MM.1S (cell line): ENCODE data around the gene ZNF366.

ENCODE experiments used
- DNase-seq: peaks from one replicate; pipeline ENCODE4 v3.0.0-alpha.2; 2015
- H2AFZ ChIP-seq: fragments of 300-600 bp; sonication (generic); 2 replicates; pipeline ENCODE4 v1.6.0; 2016; ENCODE audit warnings: antibody characterized with exemption, low read length
- H3F3A ChIP-seq: fragments of 300-600 bp; sonication (generic); 2 replicates; pipeline ENCODE4 v1.6.1; 2016; ENCODE audit warnings: mild to moderate bottlenecking, antibody characterized with exemption, low read length, moderate library complexity, mixed read lengths; ENCODE audit not compliant: insufficient read depth
- H3K27ac ChIP-seq: fragments of 300-600 bp; sonication (generic); 2 replicates; pipeline ENCODE4 v1.5.1; 2016; ENCODE audit warnings: mild to moderate bottlenecking, low read length
- H3K27me3 ChIP-seq: fragments of 300-600 bp; sonication (generic); replicated peaks from 2 replicates; pipeline ENCODE4 v1.6.0; 2016; ENCODE audit warnings: low read length; ENCODE audit not compliant: insufficient read depth
- H3K36me3 ChIP-seq: fragments of 300-600 bp; sonication (generic); replicated peaks from 2 replicates; pipeline ENCODE4 v1.6.1; 2016; ENCODE audit warnings: mild to moderate bottlenecking, low read length, mixed read lengths; ENCODE audit not compliant: insufficient read depth
- H3K4me1 ChIP-seq: fragments of 300-600 bp; sonication (generic); 2 replicates; pipeline ENCODE4 v1.6.1; 2016; ENCODE audit warnings: low read length, mixed read lengths
- H3K4me2 ChIP-seq: fragments of 300-600 bp; sonication (generic); 2 replicates; pipeline ENCODE4 v1.6.0; 2016; ENCODE audit warnings: low read depth, low read length
- H3K4me3 ChIP-seq: fragments of 300-600 bp; sonication (generic); 2 replicates; pipeline ENCODE4 v1.5.1; 2016; ENCODE audit warnings: low read length, mixed read lengths
- H3K79me2 ChIP-seq: fragments of 300-600 bp; sonication (generic); 2 replicates; pipeline ENCODE4 v1.6.1; 2016; ENCODE audit warnings: mixed run types, low read length, mixed read lengths
- H3K9ac ChIP-seq: fragments of 300-600 bp; sonication (generic); 2 replicates; pipeline ENCODE4 v1.6.1; 2016; ENCODE audit warnings: low read length, mixed read lengths
- H3K9me2 ChIP-seq: fragments of 300-600 bp; sonication (generic); replicated peaks from 2 replicates; pipeline ENCODE4 v1.6.1; 2016; ENCODE audit warnings: mild to moderate bottlenecking, low read length, mixed read lengths; ENCODE audit not compliant: insufficient read depth
- H3K9me3 ChIP-seq: fragments of 300-600 bp; sonication (generic); replicated peaks from 2 replicates; pipeline ENCODE4 v1.6.1; 2016; ENCODE audit warnings: mild to moderate bottlenecking, low read length, mixed read lengths; ENCODE audit not compliant: insufficient read depth
- H4K20me1 ChIP-seq: fragments of 300-600 bp; sonication (generic); 2 replicates; pipeline ENCODE4 v1.6.1; 2016; ENCODE audit warnings: mild to moderate bottlenecking, low read length, moderate library complexity, mixed read lengths; ENCODE audit not compliant: insufficient read depth
- CTCF ChIP-seq: fragments of 300-600 bp; sonication (generic); IDR thresholded peaks from 2 replicates; pipeline ENCODE4 v1.5.1; 2016; ENCODE audit warnings: antibody characterized with exemption, low read length, mixed read lengths
- EZH2 ChIP-seq: fragments of 300-600 bp; sonication (generic); optimal IDR thresholded peaks from 2 replicates; pipeline ENCODE3; 2017; ENCODE audit warnings: low read depth, mild to moderate bottlenecking, antibody characterized with exemption, low read length, mixed read lengths
- EZH2phosphoT487 ChIP-seq: fragments of 300-600 bp; sonication (generic); IDR thresholded peaks from 2 replicates; pipeline ENCODE4 v1.6.1; 2018; ENCODE audit warnings: antibody characterized with exemption, low read length

The ZNF366 gene

GRCh38 chr5:72455476-72455875 is 51.7 kb downstream of the ZNF366 start:
- H3K9me2 ChIP-seq: no peaks in the 10 kb centered on the region
- no peak overlapping the region for H2AFZ ChIP-seq
- no peaks in the 10 kb centered on the region for H4K20me1 ChIP-seq
- H3K4me2 ChIP-seq: no peak overlapping the region
- no peaks in the 10 kb centered on the region for H3F3A ChIP-seq
- H3K27ac ChIP-seq: no peak overlapping the region
- H3K36me3 ChIP-seq: no peaks in the 10 kb centered on the region
- no peaks in the 10 kb centered on the region for H3K79me2 ChIP-seq
- DNase-seq: no peak
- H3K4me3 ChIP-seq: no peak overlapping the region
- no peak overlapping the region for H3K9ac ChIP-seq
- no peaks in the 10 kb centered on the region for H3K27me3 ChIP-seq
- TF ChIP-seq CTCF (no peak), EZH2 (no peak), EZH2phosphoT487 (no peak)
- H3K4me1 ChIP-seq: no peaks in the 10 kb centered on the region
- H3K9me3 ChIP-seq: no peaks in the 10 kb centered on the region

- Histone ChIP-seq H3K4me1 (no peaks in the 10 kb centered on the region), H3K9ac (no peak overlapping the region), H3K9me2 (no peaks in the 10 kb centered on the region), H3K9me3 (no peaks in the 10 kb centered on the region), H3K27me3 (no peaks in the 10 kb centered on the region), H2AFZ (no peak overlapping the region), H3K4me2 (no peak overlapping the region), H3K36me3 (no peaks in the 10 kb centered on the region), H3K27ac (no peak overlapping the region), H3F3A (no peaks in the 10 kb centered on the region), H4K20me1 (no peaks in the 10 kb centered on the region), H3K4me3 (no peak overlapping the region), H3K79me2 (no peaks in the 10 kb centered on the region)
- no peak for DNase-seq
- TF ChIP-seq EZH2 (no peak), EZH2phosphoT487 (no peak), CTCF (no peak)
Observed at GRCh38 chr5:72454996-72455395, 52.2 kb downstream of the ZNF366 start.

GRCh38 chr5:72453246-72453775 is 53.9 kb downstream of the ZNF366 start:
- Histone ChIP-seq H3K4me1 (no peaks in the 10 kb centered on the region), H3K79me2 (no peaks in the 10 kb centered on the region), H3K4me2 (no peak overlapping the region), H3F3A (no peaks in the 10 kb centered on the region), H3K27me3 (no peaks in the 10 kb centered on the region), H3K36me3 (no peaks in the 10 kb centered on the region), H3K9me2 (no peaks in the 10 kb centered on the region), H3K27ac (no peak overlapping the region), H3K4me3 (no peak overlapping the region), H4K20me1 (no peaks in the 10 kb centered on the region), H2AFZ (no peak overlapping the region), H3K9me3 (no peaks in the 10 kb centered on the region), H3K9ac (no peak overlapping the region)
- no peak for DNase-seq
- no peak for TF ChIP-seq EZH2
- TF ChIP-seq EZH2phosphoT487: no peak
- no peak for TF ChIP-seq CTCF
